ENCODE measurements around the gene NDUFC1.

NDUFC1 gene

DNA sequence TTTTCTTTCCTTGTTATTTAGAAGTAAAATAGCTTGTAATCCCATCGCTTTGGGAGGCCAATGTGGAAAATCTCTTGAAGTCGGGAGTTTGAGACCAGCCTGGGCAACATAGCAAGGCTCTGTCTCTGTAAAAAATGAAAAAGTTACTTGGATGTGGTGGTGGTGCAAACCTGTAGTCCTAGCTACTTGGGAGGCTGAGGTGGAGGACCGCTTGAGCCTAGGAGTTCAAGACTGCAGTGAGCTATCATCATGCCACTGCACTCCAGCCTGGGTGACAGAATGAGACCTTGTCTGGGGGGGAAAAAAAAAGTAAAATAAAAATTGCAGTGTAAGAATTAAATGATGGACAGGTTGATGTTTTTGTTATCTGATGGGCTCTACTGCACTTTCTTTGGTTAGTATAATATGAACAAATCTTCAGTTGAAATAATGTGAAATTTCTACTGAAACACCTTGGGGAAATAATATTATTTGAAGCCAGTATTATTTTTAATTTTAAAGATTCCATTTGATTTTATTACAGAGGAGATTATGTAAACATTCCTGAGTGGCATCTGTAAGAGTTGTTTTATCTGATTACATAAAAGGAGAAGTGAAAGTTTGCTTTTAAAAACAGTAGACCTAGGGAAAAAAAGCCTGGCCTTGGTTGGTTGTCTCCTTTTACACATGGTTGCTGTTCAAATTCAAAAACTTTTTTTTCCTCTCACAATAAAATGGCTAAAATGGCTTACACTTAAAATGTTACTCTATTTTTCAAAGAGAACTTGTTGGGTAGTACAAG lies 10.5 kb upstream of the NDUFC1 start:
- Mint-ChIP-seq H3K4me1 (ENCODE audit: low read depth) (peaks cover 75% of the 10 kb centered on the region), H3K27me3 (no peaks in the 10 kb centered on the region), H3K36me3 (peaks cover 9% of the 10 kb centered on the region), H3K4me3 (peak overlapping the region; percentile 30), H3K27ac (peak overlapping the region; percentile 34), H3K9me3 (ENCODE audit: low read depth) (no peaks in the 10 kb centered on the region)

DNA sequence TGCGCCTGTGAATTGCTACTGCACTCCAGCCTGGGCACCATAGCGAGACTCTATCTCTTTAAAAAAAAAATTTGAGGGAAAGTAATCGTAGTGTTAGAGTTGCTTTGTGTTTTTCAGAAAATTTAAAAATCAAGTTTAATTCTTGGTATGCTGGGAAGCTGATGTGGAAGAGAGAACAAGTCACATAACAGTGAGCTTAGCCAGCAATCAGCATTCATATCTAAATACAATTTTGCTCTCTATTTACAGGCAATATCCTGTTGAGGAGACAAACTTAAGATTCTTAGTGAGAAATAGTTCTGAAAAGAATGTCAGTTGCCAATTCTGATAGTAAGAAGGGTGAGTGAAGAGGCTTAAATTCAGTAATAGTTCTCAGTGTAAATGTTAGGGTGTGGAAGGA lies 9.6 kb upstream of the NDUFC1 start:
- no peak overlapping the region for H3K27ac Mint-ChIP-seq
- H3K4me3 Mint-ChIP-seq = no peak overlapping the region

GRCh38 chr4:139304920-139305319 lies 2.6 kb upstream of the NDUFC1 start:
- Mint-ChIP-seq H3K9me3 (ENCODE audit: low read depth) (peaks cover 3% of the 10 kb centered on the region), H3K4me3 (peak overlapping the region; percentile 62), H3K36me3 (peaks cover 8% of the 10 kb centered on the region), H3K27ac (no peak overlapping the region), H3K27me3 (no peaks in the 10 kb centered on the region), H3K4me1 (ENCODE audit: low read depth) (peaks cover 61% of the 10 kb centered on the region)

More for the DNA sequence above, 9.6 kb upstream of the NDUFC1 start:
- no peaks in the 10 kb centered on the region for H3K9me3 Mint-ChIP-seq (ENCODE audit: low read depth)
- peaks cover 73% of the 10 kb centered on the region for H3K4me1 Mint-ChIP-seq (ENCODE audit: low read depth)
- no peaks in the 10 kb centered on the region for H3K27me3 Mint-ChIP-seq
- peaks cover 6% of the 10 kb centered on the region for H3K36me3 Mint-ChIP-seq

GRCh38 chr4:139301113-139301820 lies 1.0 kb downstream of the NDUFC1 start, which contains the start of gene NAA15:
NAA15 (plus strand) TSS chr4:139301505; CDS start chr4:139301778, 273 bp downstream.
- Mint-ChIP-seq H3K9me3 (ENCODE audit: low read depth) (peaks cover 3% of the 10 kb centered on the region), H3K4me3 (peak within 1 kb of the TSS; percentile 100), H3K36me3 (peaks cover 8% of the 10 kb centered on the region), H3K27me3 (no peaks in the 10 kb centered on the region), H3K27ac (peak within 1 kb of the TSS; percentile 100), H3K4me1 (ENCODE audit: low read depth) (peaks cover 55% of the 10 kb centered on the region)

- peaks cover 3% of the 10 kb centered on the region for H3K9me3 Mint-ChIP-seq (ENCODE audit: low read depth)
- peak overlapping the region; percentile 100 for H3K27ac Mint-ChIP-seq
- peaks cover 6% of the 10 kb centered on the region for H3K36me3 Mint-ChIP-seq
- H3K27me3 Mint-ChIP-seq = no peaks in the 10 kb centered on the region
- H3K4me3 Mint-ChIP-seq = peak overlapping the region; percentile 100
- peaks cover 59% of the 10 kb centered on the region for H3K4me1 Mint-ChIP-seq (ENCODE audit: low read depth)
Measured at GRCh38 chr4:139300431-139301112, 1.7 kb downstream of the NDUFC1 start.

DNA sequence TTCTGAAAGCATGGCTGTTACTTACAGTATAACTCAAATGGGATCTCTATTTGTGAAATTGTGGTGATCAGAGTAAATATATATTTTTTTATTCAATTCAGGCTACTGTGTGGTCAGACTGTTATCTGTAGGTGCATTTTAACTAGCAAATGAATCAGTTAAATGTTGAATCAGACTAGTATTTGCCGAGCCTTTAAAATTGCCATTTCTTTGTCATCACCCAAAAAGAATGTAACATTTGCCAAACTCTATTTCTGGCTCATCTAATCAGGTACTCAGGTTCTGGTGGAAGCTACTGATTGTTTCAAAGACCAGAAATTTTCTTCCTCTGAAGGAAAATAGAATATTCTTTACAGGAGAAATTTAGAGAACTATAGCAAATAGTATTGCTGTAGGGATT lies 2.7 kb downstream of the NDUFC1 start:
- H3K36me3 Mint-ChIP-seq = peaks cover 5% of the 10 kb centered on the region
- peak overlapping the region; percentile 100 for H3K4me3 Mint-ChIP-seq
- no peak overlapping the region for H3K27ac Mint-ChIP-seq
- no peaks in the 10 kb centered on the region for H3K27me3 Mint-ChIP-seq
- H3K4me1 Mint-ChIP-seq (ENCODE audit: low read depth) = peaks cover 56% of the 10 kb centered on the region
- no peaks in the 10 kb centered on the region for H3K9me3 Mint-ChIP-seq (ENCODE audit: low read depth)

- Mint-ChIP-seq H3K4me1 (ENCODE audit: low read depth) (peaks cover 54% of the 10 kb centered on the region), H3K4me3 (no peak overlapping the region), H3K27ac (no peak overlapping the region), H3K27me3 (no peaks in the 10 kb centered on the region), H3K36me3 (peaks cover 5% of the 10 kb centered on the region), H3K9me3 (ENCODE audit: low read depth) (no peaks in the 10 kb centered on the region)
Measured at GRCh38 chr4:139297001-139297410, 5.3 kb downstream of the NDUFC1 start.

- Mint-ChIP-seq H3K4me3 (peak overlapping the region; percentile 93), H3K27me3 (no peaks in the 10 kb centered on the region), H3K36me3 (peaks cover 5% of the 10 kb centered on the region), H3K9me3 (ENCODE audit: low read depth) (no peaks in the 10 kb centered on the region), H3K27ac (peak overlapping the region; percentile 94), H3K4me1 (ENCODE audit: low read depth) (peaks cover 52% of the 10 kb centered on the region)
Measured at GRCh38 chr4:139295942-139296299, 6.4 kb downstream of the NDUFC1 start.

DNA sequence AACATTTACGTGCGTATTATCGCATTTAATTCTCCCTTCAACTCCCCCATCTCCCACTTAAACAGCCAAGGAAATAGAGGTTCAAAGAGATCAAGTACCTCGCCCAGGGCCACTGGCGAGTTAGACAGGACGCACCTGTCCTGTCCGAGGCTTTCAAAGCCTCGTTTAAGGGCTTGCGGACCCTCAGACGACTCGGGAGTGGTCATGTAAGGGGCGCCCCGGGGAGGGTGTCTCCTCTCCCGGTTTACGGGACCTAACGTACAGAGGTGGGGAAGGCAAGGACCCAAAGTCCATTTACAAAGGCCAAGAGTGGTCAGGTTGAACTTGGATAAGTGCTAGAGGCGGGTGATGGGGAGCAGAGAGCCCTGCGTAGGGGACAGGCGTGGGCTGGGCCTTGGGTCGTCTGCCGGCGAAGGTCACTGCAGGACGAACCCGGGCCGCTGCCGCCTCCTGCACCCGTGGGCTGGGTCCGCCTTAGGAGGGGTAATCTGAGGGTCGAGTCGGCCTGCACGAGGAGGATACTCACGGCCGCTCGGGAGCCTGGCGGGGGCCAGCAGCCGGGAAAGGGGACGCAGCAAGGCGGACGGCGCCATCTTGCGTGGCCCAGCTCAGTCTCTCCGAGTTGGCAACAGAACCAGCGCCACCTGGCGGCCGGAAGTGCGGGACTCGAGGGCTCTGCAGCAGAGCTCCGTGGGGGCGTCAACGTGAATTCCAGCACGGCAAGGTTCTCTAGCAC lies 6.9 kb downstream of the NDUFC1 start:
- Mint-ChIP-seq H3K9me3 (ENCODE audit: low read depth) (no peaks in the 10 kb centered on the region), H3K4me3 (peak overlapping the region; percentile 93), H3K36me3 (peaks cover 5% of the 10 kb centered on the region), H3K27me3 (no peaks in the 10 kb centered on the region), H3K27ac (peak overlapping the region; percentile 94), H3K4me1 (ENCODE audit: low read depth) (peaks cover 46% of the 10 kb centered on the region)

DNA sequence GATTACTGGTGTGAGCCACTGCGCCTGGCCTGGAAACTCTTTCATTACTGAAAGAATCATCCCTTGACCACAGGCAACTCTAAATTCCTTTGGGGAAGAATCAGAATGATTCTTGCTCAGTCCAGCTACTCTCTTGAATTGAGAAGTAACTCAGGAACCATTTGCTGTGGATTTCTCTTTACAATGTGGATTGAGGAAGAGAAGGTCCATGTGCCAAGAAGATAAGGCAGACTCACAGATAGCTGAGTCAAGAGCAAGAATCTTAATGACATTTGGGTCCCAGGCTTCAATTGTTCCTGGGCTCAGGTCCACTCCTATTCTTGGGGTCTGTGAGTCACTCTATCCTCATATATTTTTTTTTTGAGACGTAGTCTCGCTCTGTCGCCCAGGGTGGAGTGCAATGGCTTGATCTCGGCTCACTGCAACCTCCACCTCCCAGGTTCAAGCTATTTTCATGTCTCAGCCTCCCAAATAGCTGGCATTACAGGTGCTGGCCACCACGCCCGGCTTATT lies 16.0 kb downstream of the NDUFC1 start:
- Mint-ChIP-seq H3K27ac (no peak overlapping the region), H3K27me3 (no peaks in the 10 kb centered on the region), H3K4me1 (ENCODE audit: low read depth) (peaks cover 2% of the 10 kb centered on the region), H3K9me3 (ENCODE audit: low read depth) (no peaks in the 10 kb centered on the region), H3K36me3 (peaks cover 6% of the 10 kb centered on the region), H3K4me3 (no peak overlapping the region)

DNA sequence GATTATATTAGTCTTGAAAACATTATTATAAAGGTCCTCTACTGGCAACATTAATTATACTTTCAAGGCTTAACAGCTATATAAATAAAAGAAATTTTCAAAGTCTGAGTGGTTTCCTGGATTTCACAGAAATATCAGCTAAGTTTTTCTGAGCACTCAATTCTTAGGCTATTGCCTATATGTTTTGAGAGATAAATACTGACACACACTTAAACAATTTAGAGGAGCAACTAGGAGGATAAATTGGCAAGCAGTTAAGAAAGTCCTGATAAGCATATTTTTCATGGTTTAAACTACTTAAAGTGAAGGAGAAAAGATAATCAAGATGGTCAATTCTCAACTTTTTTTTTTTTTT lies 19.6 kb downstream of the NDUFC1 start:
- Mint-ChIP-seq H3K4me3 (no peak overlapping the region), H3K27me3 (peaks cover 4% of the 10 kb centered on the region), H3K36me3 (peaks cover 4% of the 10 kb centered on the region), H3K9me3 (ENCODE audit: low read depth) (no peaks in the 10 kb centered on the region), H3K4me1 (ENCODE audit: low read depth) (peaks cover 11% of the 10 kb centered on the region), H3K27ac (no peak overlapping the region)

DNA sequence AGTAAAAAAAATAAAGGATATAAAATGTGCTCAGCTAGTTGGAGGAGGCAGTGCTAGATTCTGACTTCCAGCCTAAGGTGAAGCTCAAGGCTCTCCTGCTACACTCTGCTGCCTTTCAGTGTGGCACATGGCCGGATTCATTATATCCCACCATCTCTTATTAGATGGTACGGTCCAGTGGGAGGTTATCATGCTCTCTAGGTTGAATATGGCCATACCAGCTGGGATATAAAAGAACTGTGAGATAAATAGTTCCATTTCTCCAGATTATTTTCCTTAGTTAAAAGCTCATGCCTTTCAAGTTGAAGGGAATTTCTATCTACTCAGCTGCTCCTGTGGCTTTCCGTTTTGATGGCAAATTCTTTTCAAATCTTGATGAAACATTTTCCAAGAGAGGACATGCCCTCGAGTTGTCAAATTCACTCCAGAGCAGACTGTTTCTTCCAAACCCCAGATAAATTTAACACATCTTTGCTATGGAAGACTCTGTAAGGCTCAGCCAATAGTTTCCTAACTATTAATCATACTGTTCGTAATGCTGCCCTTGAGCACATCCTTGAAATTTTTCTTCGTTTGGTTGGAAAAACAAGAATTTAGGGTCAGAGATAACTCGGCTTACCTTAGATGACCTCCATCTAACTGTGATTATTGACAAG lies 20.1 kb downstream of the NDUFC1 start:
- H3K9me3 Mint-ChIP-seq (ENCODE audit: low read depth) = no peaks in the 10 kb centered on the region
- peaks cover 4% of the 10 kb centered on the region for H3K36me3 Mint-ChIP-seq
- no peak overlapping the region for H3K27ac Mint-ChIP-seq
- H3K27me3 Mint-ChIP-seq = peaks cover 6% of the 10 kb centered on the region
- H3K4me3 Mint-ChIP-seq = no peak overlapping the region
- peaks cover 11% of the 10 kb centered on the region for H3K4me1 Mint-ChIP-seq (ENCODE audit: low read depth)

DNA sequence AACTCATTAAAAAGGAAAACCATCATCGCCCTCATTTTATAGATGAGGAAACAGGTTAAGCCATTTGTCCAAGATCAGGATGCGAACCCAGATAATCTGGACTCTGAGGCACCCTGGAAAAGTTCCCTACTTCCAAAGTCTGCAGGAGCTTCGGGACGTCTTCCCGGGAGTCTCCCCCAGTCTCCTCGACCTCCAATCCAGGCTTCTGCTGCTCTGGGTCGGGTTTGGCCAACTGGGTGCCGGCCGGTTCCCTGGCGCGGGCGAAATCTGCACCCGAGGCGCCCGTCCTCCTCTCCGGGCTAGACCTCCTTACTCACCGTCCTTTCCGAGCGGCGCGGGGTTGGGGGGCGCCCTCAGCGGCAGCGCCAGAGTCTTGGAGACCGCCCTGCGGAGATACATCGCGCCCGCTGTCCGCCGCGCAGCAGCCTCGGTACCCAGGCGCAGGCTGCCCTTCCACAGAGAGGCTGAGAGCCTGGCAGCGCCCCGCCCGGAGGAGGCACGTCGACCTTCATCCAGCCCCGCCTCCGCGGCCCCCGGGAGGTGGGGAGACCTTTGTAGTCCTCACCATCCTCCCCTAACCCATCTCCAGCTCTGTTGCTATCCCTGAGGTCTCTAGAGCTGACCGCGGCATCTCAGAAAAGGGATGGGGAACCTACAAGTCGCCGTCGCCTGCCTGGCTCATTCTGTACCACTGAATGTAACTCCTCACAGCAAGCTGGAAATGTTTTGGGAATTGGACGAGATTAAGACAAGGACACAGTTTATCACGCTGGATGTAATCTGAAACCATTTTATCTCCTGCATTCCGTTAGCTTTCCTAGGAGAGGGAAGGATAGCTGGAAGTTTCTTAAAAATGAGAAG lies 22.3 kb downstream of the NDUFC1 start, which contains the start of gene MGARP:
Gene MGARP (minus strand): TSS at position 466 of the 861 bp plus-strand sequence. CDS start 67 bp downstream, at position 399.
- Mint-ChIP-seq H3K9me3 (ENCODE audit: low read depth) (no peaks in the 10 kb centered on the region), H3K4me1 (ENCODE audit: low read depth) (peaks cover 11% of the 10 kb centered on the region), H3K27ac (no peak within 1 kb of the TSS), H3K27me3 (peaks cover 14% of the 10 kb centered on the region), H3K36me3 (peaks cover 6% of the 10 kb centered on the region), H3K4me3 (peak within 1 kb of the TSS; percentile 83)
